Mucosa of gallbladder (tissue), 1 donor: ENCODE data around the gene WDR6. TPM values are rescaled to one million over a fixed set of nuclear protein-coding genes. Genes with fewer than 3 reads are reported as not detected.

Experiments used
- DNase-seq: peaks from one replicate; pipeline ENCODE4 v3.0.0-alpha.2; 2020; ENCODE audit warnings: low spot score
- total RNA-seq: library from RNA; stranded (reverse); gene quantifications from one replicate; pipeline ENCODE4 v1.2.1, GENCODE V29; 2021
- donor health status: DM: no; HTN: no; CAD: no.

WDR6 gene, protein sequence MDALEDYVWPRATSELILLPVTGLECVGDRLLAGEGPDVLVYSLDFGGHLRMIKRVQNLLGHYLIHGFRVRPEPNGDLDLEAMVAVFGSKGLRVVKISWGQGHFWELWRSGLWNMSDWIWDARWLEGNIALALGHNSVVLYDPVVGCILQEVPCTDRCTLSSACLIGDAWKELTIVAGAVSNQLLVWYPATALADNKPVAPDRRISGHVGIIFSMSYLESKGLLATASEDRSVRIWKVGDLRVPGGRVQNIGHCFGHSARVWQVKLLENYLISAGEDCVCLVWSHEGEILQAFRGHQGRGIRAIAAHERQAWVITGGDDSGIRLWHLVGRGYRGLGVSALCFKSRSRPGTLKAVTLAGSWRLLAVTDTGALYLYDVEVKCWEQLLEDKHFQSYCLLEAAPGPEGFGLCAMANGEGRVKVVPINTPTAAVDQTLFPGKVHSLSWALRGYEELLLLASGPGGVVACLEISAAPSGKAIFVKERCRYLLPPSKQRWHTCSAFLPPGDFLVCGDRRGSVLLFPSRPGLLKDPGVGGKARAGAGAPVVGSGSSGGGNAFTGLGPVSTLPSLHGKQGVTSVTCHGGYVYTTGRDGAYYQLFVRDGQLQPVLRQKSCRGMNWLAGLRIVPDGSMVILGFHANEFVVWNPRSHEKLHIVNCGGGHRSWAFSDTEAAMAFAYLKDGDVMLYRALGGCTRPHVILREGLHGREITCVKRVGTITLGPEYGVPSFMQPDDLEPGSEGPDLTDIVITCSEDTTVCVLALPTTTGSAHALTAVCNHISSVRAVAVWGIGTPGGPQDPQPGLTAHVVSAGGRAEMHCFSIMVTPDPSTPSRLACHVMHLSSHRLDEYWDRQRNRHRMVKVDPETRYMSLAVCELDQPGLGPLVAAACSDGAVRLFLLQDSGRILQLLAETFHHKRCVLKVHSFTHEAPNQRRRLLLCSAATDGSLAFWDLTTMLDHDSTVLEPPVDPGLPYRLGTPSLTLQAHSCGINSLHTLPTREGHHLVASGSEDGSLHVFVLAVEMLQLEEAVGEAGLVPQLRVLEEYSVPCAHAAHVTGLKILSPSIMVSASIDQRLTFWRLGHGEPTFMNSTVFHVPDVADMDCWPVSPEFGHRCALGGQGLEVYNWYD
- 283 TPM for total RNA-seq

DNA sequence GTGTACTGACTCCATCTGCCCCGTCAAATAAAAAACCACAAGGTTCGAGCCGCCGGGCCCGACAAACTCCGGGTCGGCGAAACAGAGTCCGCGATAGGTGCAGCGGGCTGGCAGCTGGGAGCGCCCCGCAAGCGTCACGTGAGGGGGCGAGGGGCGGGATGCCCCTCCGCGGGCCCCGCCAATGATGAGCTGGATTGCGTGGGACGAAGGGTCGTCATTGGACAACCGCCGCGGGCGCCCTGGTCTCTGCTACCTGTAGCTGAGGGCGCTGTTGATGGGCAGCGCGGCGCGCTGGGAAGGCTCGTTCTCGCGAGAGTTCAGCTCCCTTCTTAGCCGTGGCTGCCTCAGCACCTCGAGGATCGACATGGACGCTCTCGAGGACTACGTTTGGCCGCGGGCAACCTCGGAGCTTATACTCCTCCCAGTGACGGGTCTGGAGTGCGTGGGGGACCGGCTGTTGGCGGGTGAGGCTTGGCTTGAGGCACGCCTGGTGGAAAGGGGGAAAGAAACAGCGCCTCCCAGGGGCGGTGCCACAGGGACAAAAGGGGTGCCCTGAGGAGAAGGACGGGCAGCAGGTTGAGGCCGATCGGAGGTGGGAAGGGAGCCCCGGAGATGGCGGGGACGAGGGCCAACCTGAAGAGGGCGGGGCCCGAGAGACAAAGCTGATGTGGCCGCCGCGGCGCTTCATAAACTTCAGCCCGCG is at the start of gene WDR6:
Gene WDR6 (plus strand): TSS at position 324 of the 703 bp plus-strand sequence. CDS start 41 bp downstream, at position 365.
- DNase-seq = peak; percentile 98

DNA sequence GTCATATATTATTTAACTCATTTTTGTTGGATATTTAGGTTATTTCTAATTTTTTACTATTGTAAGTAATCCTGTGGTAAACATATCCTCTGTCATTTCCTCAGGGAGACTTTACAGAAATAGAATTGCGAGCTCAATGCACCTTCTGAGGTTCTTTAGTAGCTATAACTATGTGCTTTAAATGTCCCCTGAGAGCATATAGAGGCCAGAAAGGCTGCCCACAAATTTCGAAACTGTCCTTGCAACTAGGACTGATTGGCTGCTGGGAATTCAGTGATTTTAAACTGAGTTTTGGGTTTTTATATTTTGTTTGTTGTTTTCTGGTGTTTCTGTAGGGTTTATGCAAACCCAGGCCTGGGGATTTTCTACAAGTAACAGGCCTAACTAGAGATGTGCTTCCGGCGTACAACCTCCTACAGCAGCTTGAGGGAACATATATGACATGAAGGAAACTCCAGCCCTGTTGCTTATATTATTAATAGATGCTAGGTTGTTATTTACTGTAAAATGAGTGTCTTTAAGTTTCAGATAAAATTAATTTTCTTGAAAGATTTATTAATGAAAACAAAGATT is 46.3 kb upstream of the WDR6 start:
- DNase-seq = no peak

DNA sequence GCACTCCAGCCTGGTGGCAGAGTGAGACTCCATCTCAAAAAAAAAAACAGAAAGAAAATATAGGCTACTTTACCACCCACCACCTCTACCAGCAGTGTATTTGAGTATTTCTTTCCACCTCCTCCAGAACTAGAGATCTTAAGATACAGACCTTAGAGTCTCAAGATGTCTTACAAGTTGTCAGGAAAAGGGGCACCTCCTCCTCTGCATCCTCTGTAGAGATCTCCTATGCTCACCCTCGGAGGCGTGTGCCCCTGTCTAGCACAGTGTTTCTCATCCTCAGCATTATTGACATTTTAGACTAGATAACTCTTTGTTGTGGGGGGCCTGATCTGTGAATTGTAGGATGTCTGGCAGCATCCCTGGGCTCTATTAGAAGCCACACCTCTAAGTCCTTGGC is 44.9 kb upstream of the WDR6 start:
- DNase-seq = no peak

DNA sequence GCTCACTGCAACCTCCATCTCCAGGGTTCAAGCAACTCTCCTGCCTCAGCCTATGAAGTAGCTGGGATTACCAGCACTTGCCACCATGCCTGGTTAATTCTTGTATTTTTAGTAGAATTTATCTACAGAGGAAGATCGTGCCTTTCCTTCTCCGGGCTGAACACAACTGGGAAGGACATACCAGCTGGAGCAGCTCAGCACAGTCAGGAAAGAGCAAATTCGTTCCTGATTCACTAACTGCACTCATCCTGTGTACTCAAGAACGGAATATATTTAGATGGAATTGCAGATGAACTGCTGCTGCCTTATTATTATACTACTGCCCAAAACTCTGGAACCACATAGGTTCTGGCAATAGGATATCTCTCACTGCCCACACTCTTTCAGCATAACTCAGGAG is 44.3 kb upstream of the WDR6 start:
- DNase-seq = no peak

DNA sequence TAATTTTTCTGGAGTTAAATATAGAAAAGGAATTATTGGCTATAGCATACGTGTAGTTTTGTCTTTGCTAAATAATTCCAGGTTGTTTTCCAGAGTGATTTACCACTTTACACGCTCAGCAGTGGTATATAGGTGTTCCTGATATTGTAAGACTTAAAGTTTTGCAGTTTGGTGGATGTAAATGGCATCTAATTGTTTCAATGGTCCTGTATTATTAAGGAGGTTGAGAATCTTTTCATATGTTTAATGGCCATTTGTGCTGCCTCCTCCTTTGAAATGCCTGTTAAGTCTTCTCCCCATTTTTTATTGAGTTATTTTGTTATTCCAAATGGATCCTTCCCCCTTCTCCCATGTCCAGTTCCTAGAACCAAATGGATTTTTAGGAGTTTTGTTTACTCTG is 43.6 kb upstream of the WDR6 start:
- no peak for DNase-seq

DNA sequence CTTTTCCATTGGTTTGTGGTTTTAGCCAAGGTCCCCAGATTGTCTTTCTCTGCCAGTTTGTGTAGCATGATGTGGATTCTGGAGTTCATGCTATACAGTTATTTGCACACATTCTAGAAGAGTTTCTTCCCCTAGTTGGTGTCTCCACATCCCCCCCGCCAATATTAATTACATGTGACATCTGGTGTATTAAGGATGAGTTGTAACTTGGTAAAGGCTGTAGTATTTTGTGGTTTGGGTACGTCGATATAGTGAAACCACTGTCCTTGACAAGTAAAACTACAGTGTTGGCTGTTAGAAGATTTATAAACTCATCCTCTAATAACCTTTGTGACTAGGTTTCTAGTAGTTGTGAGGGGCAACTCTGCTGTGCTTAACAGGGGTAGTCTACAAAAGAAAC is 40.8 kb upstream of the WDR6 start:
- DNase-seq = no peak

DNA sequence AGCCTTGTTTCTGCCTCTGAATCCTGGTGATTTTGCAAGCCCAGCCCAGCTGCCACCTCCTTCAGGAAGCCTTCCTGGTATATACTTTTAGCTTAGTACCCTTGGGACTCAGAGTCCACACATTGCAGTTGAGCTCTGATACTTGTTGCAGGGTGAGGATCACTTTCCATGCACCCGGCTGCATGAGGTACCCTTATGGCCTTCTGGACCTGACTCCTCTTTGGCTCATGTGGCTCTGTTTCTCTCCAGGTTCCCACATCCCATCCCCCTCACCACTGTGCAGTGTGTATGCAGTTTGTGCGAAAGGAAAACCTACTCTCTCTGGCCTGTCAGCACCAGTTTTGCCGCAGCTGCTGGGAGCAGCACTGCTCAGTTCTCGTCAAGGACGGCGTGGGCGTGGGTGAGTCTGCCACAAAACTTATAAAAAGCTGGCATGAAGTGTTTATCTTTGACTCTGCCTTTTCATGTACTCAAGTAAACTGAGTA is 40.3 kb upstream of the WDR6 start:
- no peak for DNase-seq

DNA sequence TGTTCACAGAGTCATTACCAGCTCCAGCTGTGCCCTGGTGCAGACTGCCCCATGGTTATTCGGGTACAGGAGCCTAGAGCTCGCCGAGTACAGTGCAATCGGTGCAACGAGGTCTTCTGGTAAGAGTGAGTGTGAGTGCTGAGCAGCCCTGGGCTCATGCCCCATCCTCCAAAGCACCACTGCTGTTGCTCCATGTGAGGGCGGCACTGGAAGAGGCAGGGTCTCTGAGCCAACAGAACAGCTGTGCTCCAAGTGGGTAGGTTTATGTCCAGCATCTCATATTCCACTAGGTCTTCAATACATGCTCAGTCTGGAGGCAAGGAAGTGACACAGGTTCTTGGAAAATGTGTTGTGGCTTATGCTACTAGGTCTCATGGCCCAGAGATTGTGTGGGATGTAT is 36.6 kb upstream of the WDR6 start:
- DNase-seq = no peak

DNA sequence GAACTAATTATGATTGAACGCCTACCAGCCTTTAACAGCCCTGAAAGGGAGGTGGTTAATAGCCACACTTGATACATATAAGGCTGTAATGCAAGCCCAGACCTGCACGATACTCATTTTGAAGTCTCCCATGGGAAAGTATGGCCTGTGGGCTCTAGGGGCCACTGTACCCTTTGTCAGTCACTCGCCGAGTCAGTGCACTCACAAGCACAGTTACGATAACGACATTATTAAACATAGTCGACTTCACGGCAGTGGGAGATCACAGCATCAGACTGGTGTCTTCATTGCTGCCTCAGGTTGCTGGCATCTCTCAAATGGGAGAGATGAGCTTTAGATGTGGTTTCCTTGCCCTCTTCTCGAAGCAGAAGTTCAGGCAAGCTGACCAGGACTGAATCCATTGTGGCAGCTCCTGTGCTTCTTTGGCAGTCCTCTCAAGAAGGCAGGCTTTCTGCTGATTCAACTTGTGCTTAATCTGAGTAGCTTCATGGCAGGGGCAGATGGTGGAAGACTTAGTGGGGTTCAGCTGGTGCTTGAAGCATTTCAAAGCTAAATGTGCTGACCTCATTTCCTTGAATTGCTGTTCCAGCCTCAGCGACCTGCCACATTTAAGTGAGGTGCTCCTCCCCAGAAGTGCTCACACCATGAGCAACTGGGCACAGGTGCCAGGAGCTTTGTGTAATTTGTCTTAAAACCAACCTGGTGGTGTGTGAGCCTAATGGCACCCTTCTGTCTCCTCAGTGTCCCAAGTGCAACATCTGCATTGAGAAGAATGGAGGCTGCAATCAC is 32.9 kb upstream of the WDR6 start:
- DNase-seq = no peak

DNA sequence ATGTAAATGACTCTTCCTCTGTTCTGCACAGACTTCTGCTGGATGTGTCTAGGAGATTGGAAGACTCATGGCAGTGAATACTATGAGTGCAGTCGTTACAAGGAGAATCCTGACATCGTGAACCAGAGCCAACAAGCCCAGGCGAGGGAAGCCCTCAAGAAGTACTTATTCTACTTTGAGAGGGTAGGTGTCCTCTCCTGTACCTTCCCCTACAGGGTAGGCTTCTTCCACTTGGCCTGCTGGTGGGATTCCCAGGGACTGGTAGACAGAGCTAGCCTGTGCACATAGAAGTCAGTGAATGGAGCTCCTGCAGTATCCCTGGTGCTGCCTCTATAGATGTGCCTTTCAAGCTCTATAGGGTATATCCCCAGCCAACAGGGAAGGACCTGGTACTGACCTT is 27.7 kb upstream of the WDR6 start:
- no peak for DNase-seq

DNA sequence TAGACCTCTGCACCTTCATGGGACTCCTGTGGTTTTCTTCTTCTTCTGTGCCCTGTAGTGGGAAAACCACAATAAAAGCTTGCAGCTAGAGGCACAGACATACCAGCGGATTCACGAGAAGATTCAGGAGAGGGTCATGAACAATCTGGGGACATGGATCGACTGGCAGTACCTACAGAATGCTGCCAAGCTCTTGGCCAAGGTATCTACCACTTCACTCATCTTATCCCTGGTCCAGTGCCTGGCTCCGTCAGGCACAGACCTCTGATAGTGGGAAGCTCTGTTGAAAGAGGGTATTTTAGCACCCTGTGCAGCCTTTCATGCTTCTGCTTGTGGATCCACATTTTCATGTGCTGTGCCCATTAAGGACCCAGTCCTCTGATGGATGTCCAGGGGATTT is 26.9 kb upstream of the WDR6 start:
- no peak for DNase-seq

DNA sequence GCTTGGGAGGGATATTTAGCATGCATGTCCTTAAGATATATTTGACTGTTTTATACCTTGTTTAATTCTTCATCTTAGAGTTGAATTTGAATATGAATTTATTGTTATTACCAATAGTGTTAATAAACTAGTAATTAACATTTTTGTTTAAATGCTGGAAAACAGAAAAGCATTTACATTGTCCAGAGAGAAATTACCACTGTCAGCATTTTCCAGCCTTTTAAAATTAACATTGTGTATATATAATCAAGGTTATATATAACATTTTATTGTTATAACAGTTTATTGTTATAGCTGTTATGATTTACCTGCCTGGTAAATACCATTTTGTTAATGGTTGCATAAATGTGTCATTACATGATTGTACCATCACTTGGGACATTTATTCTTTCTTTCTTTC is 25.2 kb upstream of the WDR6 start:
- no peak for DNase-seq

DNA sequence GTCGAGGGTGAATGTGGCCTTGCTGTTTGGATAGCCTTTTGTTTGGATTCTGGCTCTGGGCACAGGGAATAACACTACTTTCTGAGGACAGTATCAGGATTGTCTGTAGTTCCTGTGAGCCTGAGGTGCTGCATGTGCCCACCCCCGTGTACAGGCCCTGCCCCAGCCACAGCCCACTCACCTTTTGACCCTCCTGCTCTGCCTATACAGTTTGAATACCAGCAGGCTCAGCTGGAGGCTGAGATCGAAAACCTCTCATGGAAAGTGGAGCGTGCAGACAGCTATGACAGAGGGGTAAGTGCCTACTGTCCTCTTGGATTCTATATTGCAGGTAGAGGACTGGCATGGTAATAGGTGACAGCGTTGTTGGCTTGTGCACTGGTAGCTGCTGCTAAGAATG is 24.5 kb upstream of the WDR6 start:
- no peak for DNase-seq

DNA sequence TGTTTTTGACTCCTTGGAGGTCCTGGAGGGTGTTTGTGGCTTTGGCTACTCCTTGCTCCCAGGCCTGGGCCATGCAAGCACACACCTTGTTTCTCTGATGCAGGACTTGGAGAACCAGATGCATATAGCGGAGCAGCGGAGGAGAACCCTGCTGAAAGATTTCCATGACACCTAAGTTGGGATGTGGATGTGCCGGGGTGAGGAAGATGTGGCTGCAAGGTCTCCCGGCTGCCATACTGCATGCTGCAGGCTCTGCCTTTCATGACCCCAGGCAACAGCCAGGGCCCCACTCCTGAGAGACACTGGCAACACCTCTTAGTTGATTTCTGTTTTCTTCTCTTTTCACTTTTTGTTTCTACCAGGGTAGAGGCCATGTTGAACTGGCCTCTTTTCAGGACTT is 24.1 kb upstream of the WDR6 start:
- no peak for DNase-seq

DNA sequence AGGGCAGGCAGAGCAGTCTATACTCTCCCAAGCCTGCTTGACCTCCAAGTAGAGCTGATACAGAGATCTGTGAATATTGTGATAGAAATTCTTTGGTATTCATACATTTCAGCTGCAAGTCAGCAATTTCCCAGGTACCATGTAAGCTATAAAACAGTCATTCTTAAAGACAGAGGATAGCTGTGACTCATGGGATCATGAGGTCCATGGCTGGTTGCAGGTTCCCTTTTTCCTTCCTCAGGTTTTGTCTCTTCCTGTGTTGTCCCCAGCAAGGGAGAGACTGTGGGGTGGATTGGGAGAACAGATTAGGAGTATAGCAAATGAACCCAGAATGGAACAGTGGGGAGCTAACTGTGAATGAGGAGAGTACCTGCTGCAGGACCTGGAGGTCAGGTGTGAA is 22.5 kb upstream of the WDR6 start:
- no peak for DNase-seq

DNA sequence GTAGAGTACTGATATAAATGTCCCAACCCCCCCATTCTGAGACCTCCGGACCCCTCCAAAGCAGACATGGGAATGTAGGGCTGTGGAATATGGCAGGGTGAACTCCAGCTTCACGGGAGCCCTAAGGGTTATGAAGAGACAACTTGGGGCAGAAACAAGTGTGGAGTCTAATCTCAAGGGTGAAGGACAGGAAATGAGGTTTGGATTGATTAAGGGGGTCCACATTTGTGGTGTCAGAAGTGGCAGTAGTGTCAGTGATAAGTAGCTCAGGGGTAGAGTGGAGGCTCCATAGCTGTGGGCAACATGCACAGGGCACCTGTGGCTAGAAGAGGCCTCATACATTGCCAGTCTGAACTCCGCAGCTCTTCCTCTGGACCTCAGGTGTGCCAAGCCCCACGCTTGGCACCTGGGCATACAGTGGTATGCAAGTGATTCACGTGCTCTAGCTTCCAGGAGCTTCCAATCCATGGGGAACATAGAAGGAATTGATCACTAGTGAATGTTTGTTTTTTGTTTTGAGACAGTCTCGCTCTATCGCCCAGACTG is 21.3 kb upstream of the WDR6 start:
- DNase-seq = no peak

DNA sequence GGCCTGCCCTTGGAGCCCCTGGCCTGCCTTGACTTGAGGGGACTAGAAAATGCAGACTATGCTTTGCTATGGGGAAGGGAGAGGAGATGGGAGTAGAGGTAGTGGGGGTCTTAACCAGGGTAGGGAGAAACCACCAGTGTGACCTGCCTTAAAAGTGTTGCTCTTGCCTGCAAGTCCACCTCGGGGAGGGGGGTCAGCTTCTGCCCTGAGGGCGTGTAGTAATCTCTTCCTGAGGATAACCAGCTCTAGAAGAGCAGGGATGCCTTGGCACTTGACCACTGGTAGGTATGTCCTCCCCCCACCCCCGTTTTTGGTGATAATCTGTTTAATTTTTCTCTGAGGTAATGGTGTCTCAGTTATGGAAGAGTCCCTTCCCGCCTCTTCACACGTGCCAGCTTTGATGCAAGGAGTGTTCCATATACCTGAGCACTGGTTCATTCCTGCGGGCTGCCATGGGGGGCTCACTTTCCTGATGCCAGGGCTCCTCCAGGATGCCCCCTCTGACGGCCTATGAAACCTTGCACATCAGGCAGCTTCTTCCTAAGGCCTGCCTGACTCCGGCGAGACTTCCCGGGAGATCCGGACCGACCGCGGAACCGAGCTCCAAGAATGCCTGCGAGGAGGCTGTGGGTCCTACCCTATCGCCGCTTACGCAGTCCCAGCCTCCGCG is 17.9 kb upstream of the WDR6 start:
- no peak for DNase-seq

DNA sequence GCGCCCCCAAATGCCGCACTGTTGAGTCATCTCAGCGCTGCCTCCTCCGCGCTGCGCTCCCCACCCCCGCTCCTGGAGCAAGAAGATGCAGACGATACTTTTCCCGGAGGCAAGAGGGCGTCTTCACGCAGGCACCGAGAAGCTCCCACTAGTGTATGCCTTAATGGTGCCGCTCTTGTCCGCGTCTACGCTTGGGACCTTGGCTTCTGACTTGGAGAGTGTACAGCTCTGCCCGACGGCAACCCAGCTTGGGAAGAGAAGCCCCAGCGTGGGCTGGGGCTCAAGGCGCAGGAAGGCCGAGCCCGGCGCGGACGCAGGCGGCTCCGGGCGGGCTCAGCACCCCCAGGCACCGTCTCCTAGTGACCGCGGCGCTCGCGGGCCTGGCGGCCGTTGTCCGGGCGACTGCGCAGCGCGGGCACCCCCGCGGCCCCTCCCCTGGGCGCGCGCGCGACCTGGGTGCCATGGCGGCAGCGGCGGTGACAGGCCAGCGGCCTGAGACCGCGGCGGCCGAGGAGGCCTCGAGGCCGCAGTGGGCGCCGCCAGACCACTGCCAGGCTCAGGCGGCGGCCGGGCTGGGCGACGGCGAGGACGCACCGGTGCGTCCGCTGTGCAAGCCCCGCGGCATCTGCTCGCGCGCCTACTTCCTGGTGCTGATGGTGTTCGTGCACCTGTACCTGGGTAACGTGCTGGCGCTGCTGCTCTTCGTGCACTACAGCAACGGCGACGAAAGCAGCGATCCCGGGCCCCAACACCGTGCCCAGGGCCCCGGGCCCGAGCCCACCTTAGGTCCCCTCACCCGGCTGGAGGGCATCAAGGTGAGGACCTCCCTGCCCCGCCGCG is 17.2 kb upstream of the WDR6 start, which contains the start of gene P4HTM:
Gene P4HTM (plus strand): TSS at position 446 of the 840 bp plus-strand sequence. CDS start 16 bp downstream, at position 462.
- peak; percentile 90 for DNase-seq
